NCI-H1694 (cell line): ENCODE measurements around the gene BRPF1.

Source experiments
- DNase-seq: peaks from one replicate; lab custom pipeline; 2025; lab: John Stamatoyannopoulos, UW

BRPF1 gene, protein sequence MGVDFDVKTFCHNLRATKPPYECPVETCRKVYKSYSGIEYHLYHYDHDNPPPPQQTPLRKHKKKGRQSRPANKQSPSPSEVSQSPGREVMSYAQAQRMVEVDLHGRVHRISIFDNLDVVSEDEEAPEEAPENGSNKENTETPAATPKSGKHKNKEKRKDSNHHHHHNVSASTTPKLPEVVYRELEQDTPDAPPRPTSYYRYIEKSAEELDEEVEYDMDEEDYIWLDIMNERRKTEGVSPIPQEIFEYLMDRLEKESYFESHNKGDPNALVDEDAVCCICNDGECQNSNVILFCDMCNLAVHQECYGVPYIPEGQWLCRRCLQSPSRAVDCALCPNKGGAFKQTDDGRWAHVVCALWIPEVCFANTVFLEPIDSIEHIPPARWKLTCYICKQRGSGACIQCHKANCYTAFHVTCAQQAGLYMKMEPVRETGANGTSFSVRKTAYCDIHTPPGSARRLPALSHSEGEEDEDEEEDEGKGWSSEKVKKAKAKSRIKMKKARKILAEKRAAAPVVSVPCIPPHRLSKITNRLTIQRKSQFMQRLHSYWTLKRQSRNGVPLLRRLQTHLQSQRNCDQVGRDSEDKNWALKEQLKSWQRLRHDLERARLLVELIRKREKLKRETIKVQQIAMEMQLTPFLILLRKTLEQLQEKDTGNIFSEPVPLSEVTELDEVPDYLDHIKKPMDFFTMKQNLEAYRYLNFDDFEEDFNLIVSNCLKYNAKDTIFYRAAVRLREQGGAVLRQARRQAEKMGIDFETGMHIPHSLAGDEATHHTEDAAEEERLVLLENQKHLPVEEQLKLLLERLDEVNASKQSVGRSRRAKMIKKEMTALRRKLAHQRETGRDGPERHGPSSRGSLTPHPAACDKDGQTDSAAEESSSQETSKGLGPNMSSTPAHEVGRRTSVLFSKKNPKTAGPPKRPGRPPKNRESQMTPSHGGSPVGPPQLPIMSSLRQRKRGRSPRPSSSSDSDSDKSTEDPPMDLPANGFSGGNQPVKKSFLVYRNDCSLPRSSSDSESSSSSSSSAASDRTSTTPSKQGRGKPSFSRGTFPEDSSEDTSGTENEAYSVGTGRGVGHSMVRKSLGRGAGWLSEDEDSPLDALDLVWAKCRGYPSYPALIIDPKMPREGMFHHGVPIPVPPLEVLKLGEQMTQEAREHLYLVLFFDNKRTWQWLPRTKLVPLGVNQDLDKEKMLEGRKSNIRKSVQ (N-terminal part only)

GRCh38 chr3:9731206-9732079, at the start of gene BRPF1:
Gene BRPF1 (plus strand): TSS chr3:9731735. CDS start chr3:9734141, 2,406 bp downstream.
- DNase-seq: peak; percentile 81

- no peak for DNase-seq
Observed at GRCh38 chr3:9682096-9682495, 49.4 kb upstream of the BRPF1 start.

DNA sequence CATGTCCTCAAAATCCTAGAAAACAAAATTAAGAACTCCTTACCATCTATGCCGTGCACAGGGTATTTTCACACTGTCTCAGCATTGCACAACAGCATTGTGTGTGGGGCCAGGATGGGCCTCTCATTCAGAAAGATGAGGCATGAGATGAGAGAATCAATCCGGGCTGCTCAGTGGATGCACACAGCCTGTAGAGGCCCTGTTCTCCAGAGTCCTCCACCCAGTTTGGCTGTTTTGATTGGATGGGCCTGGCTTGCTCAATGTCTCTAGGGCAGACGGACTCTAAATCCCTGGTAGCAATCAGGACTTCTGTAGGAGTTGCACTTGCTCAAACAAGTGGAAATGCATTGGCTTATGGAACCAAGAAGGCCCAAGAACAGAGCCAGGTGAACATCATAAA, 48.1 kb upstream of the BRPF1 start:
- DNase-seq: no peak

GRCh38 chr3:9685216-9686049, 46.1 kb upstream of the BRPF1 start:
- DNase-seq: no peak

- DNase-seq: no peak
Observed at GRCh38 chr3:9686050-9686550, 45.4 kb upstream of the BRPF1 start.

- DNase-seq: no peak
Observed at GRCh38 chr3:9686703-9687102, 44.8 kb upstream of the BRPF1 start.

GRCh38 chr3:9687514-9687913, 44.0 kb upstream of the BRPF1 start:
- DNase-seq: no peak

DNA sequence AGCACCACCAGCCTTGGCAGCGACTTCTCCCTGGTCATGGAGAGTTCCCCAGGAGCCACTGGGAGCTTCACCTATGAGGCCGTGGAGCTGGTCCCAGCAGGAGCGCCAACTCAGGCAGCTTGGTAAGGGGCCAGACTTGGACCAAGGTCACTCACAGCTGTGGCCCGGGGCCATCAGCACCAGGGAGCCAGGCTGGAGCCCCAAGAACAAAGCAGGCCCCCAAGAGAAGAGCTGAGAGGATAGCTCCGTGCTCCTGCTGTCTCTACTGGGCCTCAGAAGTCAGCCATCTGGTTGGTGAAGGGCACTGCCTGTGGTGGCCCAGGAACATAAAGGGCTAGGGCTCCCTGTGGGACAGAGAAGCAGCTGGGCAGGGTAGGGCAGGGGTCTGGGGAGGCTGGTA, 42.6 kb upstream of the BRPF1 start:
- DNase-seq: no peak

- DNase-seq: no peak
Observed at GRCh38 chr3:9689757-9690156, 41.8 kb upstream of the BRPF1 start.

DNA sequence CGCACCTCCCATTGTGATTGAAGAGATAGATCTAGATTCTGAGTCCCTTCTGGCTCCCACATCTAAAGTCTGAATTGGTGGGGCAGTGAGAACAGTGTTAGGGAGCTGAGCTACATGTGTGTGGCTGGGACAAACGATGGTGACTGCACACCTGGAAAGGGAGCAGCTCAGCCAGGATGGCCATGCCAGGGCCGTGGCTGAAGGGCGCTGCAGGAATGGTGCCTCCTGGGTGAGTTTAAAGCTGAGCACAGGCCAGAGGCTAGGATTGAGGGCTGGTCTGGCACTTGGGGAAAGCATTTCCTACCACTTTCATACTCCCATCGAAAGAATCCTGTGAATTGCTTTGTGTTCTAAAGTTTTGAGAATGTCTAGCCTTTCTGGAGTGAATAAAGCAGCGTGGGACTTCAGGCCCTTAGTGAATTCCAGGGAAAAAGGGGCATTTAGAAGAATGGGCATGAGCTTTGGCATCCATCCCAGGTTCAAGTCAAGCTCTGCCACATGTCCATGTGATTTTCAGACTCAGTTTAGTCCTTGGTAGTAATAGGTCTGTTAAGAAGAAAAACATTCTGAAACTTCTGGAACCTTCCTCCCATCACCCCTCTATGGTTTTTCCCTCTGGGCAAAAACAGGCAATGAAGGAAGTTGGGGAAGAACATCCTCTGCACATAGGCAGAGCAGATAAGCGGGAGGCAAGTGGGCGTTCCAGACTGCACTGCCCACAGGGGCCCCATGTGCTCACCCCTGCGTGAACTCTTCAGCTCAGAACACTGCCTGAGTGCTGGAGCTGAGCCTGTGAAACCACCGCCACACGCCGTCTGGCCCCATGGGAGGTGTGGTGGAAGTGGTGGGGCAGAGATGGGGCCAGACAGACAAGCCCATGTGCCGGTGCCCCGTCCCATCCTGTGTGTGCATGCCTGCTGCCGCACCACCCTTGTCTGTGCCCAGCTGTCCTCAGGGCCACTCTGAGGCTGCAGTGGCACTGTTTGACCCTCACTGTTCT, 40.8 kb upstream of the BRPF1 start:
- DNase-seq: no peak

- DNase-seq: no peak
Observed at GRCh38 chr3:9691636-9692035, 39.9 kb upstream of the BRPF1 start.

- no peak for DNase-seq
Observed at GRCh38 chr3:9692416-9692815, 39.1 kb upstream of the BRPF1 start.

GRCh38 chr3:9695345-9695744, 36.2 kb upstream of the BRPF1 start:
- DNase-seq: no peak

DNA sequence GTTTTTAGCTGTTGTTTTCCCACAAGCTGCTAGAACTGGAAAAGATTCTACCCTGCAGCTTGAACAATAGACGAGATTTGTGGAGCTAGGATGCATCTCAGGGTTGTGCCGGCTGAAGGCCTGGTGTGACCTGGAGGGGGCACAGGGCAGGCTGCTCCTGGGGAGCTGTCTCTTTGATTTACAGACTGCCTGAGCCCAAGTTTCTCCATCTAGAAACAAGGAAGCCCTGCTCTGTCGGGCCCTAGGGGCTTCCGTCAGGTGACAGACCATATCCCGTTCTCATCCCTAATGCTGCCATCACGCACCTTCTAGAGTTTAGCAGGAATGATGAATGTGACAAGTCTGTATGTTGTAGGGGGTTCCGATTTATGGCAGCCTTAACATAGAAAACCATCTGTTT, 35.8 kb upstream of the BRPF1 start:
- no peak for DNase-seq

DNA sequence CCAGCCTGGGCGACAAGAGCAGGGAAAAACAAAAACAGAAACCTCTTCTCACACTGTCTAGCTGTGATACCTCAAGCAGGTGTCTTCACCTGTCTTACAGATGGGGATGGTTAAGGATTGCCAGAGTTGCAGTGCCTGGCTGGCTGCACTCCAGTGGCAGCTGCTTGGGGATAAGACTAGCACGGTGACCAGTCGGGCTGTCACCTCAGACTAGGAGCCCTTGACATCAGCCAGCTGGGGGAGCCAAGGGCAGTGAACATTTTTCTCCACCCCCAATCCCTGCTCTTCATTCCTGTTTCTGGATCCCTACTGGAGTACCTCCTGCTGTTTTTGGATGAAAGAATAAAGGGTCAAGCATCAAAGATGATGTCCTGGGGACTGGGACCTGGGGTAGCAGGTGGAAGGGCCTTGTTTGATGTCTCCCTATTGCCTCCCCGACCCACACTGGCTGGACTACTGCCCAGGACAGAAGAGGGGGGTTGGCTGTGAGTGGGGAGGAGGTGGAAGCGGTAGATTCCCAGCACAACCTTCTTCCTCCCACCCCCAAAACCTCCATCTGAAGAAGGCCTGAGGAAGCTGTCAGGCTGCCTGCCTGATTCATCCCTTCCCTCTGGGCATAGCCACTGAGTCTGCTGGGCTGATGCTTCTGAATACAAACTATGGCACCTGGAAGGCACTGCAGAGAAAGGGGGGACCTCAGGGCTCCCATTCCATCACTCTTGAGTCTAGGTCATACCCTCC, 34.9 kb upstream of the BRPF1 start:
- no peak for DNase-seq

GRCh38 chr3:9697892-9698291, 33.6 kb upstream of the BRPF1 start:
- no peak for DNase-seq

- DNase-seq: no peak
Observed at GRCh38 chr3:9698293-9698692, 33.2 kb upstream of the BRPF1 start.

DNA sequence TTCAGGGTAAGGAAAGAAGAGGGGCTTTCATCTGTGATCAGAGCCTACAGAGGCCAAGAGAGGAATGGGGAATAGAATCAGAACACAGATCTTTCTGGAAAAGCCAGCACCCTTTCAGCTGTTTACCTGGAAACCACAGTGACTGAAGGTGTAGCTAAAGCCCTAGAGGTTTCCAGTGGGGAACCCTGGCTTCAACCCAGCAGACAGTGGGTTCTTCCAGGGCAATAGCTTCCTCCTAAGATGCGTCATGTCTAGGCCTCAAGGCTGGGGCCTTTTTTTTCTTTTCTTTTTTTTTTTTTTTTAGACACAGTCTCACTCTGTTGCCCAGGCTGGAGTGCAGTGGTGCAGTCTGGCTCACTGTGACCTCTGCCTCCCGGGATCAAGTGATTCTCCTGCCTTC, 31.0 kb upstream of the BRPF1 start:
- DNase-seq: no peak
